GM06990 (cell line): Measurements from ENCODE around the gene APBB2.
A peak's percentile ranks its signal among the peaks of the same experiment; 100 is the strongest.

Source experiments
- DNase-seq: peaks from one replicate; pipeline ENCODE4 v3.0.0-alpha.2; 2011; ENCODE audit not compliant: insufficient read length; ENCODE audit errors: extremely low read depth
- H3K27me3 ChIP-seq: replicated peaks from 2 replicates; pipeline ENCODE4 v1.6.0; 2011; ENCODE audit warnings: low read length; ENCODE audit not compliant: control insufficient read depth, insufficient read depth
- H3K36me3 ChIP-seq: 2 replicates; pipeline ENCODE4 v1.5.1; 2011; ENCODE audit warnings: low read length; ENCODE audit not compliant: control insufficient read depth, insufficient read depth
- H3K4me3 ChIP-seq: replicated peaks from 2 replicates; pipeline ENCODE4 v1.5.1; 2011; ENCODE audit warnings: low read depth, mild to moderate bottlenecking, control low read depth, low read length
- CTCF ChIP-seq: IDR thresholded peaks from 2 replicates; pipeline ENCODE4 v1.5.1; 2011; ENCODE audit warnings: low read length, control low read depth, mild to moderate bottlenecking, inconsistent platforms; ENCODE audit not compliant: insufficient read depth, poor library complexity, severe bottlenecking

Gene APBB2

GRCh38 chr4:41189076-41189475 is 25.3 kb downstream of the APBB2 start:
- no peak overlapping the region for H3K4me3 ChIP-seq
- H3K27me3 ChIP-seq = no peaks in the 10 kb centered on the region
- DNase-seq = no peak
- no peak for TF ChIP-seq CTCF
- H3K36me3 ChIP-seq = no peaks in the 10 kb centered on the region

GRCh38 chr4:41185614-41186592 is 28.4 kb downstream of the APBB2 start:
- no peaks in the 10 kb centered on the region for H3K27me3 ChIP-seq
- no peaks in the 10 kb centered on the region for H3K36me3 ChIP-seq
- TF ChIP-seq CTCF = no peak
- DNase-seq = no peak
- peak overlapping the region; percentile 38 for H3K4me3 ChIP-seq

- H3K36me3 ChIP-seq = no peaks in the 10 kb centered on the region
- TF ChIP-seq CTCF = no peak
These were observed 30.3 kb downstream of the APBB2 start for GRCh38 chr4:41184009-41184408.

GRCh38 chr4:41183021-41183553 is 31.3 kb downstream of the APBB2 start:
- no peaks in the 10 kb centered on the region for H3K27me3 ChIP-seq
- H3K36me3 ChIP-seq = no peaks in the 10 kb centered on the region
- TF ChIP-seq CTCF = no peak
- H3K4me3 ChIP-seq = no peak overlapping the region
- no peak for DNase-seq

More at GRCh38 chr4:41184009-41184408, 30.3 kb downstream of the APBB2 start:
- no peaks in the 10 kb centered on the region for H3K27me3 ChIP-seq
- no peak for DNase-seq
- no peak overlapping the region for H3K4me3 ChIP-seq

GRCh38 chr4:41181037-41181436 is 33.3 kb downstream of the APBB2 start:
- Histone ChIP-seq H3K36me3 (no peaks in the 10 kb centered on the region), H3K4me3 (no peak overlapping the region), H3K27me3 (no peaks in the 10 kb centered on the region)
- TF ChIP-seq CTCF = no peak
- DNase-seq = no peak
